DMS 273 (cell line): ENCODE results near the gene EIF5A2.
A peak's percentile ranks its signal among the peaks of the same experiment; 100 is the strongest.
"Not testable (repeated sequence)": the region's sequence is repeated elsewhere in the genome, so short reads cannot be mapped to it uniquely, and the experiment has no call there.

Source experiments
- DNase-seq: peaks from one replicate; lab custom pipeline; 2025; ENCODE audit not compliant: unreplicated experiment; lab: John Stamatoyannopoulos, UW

Gene EIF5A2

DNA sequence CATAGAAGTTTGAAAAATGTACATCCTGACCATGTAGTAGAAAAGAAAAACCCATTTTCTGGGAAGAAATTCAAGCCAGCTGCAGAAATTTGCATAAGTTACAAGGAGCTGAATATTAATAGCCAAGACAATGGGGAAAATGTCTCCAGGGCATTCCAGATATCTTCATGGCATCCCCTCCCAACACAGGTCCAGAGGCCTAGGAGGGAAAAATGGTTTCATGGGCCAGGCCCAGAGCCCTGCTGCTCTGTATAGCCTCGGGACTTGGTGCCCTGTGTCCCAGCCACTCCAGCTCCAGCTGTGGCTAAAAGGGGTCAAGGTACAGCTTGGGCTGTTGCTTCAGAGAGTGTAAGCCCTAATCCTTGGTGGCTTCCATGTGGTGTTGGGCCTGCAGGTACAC, 11.2 kb downstream of the EIF5A2 start:
- DNase-seq = not testable (repeated sequence)

DNA sequence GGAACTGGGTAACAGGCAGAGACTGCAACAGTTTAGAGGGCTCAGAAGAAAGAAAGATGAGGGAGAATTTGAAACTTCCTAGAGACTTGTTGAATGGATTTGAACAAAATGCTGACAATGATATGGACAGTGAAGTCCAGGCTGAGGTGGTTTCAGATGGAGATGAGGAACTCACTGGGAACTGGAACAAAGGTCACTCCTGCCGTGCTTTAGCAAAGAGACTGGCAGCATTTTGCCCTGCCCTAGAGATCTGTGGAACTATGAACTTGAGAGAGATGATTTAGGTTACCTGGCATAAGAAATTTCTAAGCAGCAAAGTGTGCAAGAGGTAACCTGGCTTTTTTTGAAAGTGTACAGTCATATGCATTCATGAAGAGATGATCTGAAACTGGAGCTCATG, 11.7 kb downstream of the EIF5A2 start:
- no peak for DNase-seq

DNA sequence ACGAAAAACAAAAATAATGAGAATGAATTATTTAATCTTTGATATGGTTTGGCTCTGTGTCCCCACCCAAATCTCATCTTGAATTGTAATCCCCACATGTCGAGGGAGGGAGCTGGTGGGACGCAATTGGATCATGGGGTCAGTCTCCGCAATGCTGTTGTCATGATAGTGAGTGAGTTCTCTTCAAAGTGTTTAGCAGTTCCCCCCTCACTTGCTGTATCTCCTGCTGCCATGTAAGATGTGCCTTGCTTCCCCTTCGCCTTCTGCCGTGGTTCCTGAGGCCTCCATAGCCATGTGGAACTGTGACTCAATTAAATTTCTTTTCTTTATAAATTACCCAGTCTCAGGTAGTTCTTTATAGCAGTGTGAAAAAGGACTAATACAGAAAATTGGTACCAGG, 12.1 kb downstream of the EIF5A2 start:
- DNase-seq = not testable (repeated sequence)

DNA sequence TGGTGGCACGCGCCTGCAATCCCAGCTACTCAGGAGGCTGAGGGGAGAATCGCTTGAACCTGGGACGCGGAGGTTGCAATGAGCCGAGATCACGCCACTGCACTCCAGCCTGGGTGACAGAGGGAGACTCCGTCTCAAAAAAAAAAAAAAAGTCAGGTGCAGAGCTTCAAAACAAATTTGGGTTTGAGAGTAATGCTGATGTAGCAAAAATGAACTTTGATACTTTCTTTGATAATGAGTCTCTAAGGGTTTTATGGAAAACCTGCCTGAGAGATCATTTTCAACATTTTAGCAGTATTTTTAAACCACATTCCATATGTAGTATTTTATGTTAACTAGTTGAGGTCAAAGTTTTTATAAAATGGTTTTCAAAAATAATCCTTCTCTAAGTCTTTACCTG, 14.5 kb downstream of the EIF5A2 start:
- no peak for DNase-seq

DNA sequence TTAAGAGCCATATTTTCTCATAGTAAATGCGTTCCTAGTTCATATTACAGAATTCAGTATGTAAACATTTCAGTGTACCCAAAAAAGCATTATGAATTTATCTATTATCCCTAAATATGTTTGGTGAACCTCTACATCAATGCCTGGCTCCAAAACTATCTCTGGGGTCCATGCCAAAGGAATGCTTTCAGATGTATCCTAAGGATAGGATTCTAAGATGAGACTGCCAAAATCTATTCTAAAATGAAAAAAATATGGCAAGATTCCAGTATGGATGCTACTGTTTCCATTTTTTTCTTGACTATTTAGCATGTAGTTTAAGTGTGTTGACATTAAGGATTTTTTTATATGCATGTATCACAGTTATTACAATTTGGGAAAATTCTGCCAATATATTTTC, 18.8 kb downstream of the EIF5A2 start:
- DNase-seq = no peak

DNA sequence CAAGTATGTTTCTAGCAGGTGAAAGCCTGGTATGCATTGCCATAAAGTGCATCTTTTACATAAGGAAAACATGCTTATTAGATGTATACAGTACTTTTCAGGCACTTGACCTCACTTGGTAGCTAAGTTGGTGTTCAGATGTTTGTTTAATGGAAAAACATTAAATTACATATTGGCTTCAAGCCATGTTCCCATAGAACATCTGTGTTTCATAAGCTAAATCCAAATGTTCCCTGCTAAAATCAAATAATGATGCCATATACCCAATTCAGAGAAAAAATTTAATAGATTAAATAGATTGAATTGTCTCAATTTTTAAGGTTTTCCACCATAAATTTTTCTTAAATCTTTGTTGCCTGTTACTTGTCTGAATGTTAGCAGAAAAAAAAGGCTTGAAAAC, 19.3 kb downstream of the EIF5A2 start:
- DNase-seq = peak; percentile 35

DNA sequence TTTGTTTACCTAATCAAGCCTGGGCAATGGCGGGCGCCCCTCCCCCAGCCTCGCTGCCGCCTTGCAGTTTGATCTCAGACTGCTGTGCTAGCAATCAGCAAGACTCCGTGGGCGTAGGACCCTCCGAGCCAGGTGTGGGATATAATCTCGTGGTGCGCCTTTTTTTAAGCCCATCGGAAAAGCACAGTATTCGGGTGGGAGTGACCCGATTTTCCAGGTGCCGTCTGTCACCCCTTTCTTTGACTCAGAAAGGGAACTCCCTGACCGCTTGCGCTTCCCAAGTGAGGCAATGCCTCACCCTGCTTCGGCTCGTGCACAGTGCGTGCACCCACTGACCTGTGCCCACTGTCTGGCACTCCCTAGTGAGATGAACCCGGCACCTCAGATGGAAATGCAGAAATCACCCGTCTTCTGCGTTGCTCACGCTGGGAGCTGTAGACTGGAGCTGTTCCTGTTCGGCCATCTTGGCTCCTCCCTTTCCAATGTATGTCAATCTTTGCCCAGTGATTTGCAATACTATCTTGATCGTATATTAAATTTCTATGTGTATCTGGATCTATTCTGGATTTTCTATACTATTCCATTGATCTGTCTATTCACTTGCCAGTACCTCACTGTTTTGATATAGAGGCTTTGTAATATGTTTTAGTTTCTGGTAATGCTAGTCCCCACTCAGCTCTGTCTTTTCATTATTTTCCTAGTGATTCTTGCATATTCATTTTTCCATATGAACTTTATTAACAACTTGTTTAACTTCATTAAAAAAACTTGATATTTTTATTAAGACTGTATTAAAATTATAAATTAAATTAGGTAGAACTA, 24.1 kb downstream of the EIF5A2 start:
- not testable (repeated sequence) for DNase-seq

DNA sequence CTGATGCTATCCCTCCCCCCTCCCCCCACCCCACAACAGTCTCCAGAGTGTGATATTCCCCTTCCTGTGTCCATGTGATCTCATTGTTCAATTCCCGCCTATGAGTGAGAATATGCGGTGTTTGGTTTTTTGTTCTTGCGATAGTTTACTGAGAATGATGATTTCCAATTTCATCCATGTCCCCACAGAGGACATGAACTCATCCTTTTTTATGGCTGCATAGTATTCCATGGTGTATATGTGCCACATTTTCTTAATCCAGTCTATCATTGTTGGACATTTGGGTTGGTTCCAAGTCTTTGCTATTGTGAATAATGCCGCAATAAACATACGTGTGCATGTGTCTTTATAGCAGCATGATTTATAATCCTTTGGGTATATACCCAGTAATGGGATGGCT, 29.7 kb downstream of the EIF5A2 start:
- DNase-seq = not testable (repeated sequence)

DNA sequence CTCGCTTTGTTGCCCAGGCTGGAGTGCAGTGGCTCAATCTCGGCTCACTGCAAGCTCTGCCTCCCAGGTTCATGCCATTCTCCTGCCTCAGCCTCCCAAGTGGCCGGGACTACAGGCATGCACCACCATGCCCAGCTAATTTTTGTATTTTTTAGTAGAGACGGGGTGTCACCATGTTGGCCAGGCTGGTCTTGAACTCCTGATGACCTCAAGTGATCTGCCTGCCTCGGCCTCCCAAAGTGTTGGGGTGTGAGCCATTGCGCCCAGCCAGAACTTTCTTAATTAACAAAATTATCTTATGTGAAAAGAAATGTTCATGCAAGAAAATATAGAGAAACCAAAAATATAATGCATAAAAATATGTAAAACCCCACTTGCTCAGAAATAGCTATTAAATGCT, 31.1 kb downstream of the EIF5A2 start:
- not testable (repeated sequence) for DNase-seq

DNA sequence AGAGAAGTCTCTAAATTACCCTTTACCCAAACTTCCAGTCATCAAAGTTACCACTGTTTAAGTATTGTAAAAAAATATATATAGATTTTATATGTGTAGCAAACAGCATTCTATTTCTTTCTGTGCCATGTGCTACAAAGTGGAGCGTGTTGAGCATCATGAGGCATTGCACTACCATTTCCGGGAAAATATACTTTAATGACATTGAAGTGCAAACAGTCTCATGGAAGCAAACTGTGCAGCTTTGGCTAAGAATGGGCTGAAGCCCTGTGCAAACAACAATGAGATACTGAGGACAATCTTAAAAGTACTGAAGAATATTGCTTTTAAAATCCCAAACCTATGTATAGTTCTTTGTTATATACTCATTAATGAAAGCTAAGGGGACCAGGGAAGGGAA, 31.9 kb downstream of the EIF5A2 start:
- no peak for DNase-seq

DNA sequence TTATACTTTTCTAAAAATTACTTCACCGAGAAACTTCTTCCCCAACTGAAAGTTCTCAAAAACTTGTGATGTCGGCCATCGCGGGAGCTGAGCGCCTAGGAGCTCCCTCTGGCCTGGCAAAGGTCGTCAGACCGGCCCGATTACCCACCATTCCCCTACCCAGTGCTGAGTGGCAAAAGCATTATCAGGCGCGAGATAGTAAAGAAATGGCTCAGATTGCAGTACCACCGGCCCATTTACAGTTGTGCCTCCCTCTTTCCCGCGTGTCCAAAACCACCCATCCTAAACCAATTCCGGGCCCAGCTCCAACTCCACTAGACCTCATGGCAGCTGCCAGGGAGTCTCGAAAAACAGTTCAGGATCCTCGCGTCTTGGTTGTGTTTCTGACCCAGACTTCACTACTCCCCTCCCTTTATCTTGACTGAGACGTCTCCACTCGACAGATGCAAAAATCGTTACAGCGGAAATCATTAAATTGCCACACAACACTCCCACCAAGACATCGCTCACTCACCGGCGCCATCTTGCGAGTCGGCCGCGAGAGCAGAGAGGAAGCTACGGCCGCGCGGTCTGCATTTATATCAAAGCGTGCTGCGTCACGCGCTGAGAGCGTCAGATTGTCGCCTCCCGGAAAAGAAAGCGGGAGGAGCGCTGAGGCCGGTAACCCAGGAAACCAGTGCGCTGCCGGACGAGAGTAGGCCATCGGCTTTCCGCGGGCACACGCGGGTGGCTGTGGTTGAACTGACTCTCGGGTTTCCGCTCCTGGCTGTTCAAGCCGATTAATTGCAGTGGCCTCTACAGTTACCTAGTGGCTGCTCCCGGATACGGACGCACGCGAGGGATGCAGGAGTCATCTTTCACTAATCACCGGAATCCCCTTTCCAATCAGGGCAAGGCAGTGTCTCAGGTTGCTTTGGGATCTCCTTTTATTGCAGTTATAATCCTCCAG, 38.5 kb downstream of the EIF5A2 start, which contains the start of gene RPL22L1:
TSS of gene RPL22L1 (minus strand) at position 551 of the 949 bp plus-strand sequence. CDS start at position 523, 28 bp downstream.
- no peak for DNase-seq

DNA sequence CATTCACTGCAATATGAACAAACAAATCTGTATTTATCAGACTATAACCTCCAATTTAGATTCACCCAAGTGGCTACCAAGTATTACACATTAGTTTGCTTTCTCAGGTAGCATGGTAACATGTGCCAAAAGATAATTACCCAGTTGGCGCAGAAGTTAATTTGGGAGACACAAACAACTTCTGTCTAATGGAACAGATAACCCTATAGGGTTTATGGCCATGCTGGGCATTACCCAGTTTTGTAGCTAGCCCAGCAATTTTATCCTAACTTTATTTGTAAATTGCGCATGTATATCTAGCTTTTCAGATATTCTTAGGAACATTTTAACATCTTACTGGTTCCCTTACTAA, 39.2 kb downstream of the EIF5A2 start:
- DNase-seq = no peak

DNA sequence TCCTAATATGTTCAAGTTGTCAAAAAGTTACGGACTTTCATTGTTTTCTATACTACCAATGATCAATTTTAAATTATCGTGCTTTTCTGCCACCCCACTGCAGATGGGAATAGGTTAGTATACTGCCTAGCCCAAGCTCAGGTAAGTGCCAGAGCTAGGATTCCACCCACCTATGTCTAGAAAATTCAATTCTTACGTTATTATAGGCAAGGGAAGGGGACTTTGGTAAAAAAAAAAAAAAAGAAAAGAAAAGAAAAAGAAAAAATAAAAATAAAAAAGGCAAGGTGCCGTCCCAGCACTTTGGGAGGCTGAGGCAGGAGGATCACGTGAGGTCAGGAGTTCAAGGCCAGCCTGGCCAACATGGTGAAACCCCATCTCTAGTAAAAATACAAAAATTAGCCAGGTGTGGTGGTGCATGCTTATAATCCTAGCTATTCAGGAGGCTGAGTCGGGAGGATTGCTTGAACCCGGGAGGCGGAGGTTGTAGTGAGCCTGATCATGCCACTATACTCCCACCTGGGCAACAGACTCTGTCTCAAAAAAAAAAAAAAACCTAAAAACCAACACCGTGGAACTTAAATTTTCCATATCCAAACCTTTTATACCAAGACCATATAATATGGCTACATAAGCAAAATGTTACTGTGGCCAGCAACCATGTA, 39.7 kb downstream of the EIF5A2 start:
- no peak for DNase-seq

DNA sequence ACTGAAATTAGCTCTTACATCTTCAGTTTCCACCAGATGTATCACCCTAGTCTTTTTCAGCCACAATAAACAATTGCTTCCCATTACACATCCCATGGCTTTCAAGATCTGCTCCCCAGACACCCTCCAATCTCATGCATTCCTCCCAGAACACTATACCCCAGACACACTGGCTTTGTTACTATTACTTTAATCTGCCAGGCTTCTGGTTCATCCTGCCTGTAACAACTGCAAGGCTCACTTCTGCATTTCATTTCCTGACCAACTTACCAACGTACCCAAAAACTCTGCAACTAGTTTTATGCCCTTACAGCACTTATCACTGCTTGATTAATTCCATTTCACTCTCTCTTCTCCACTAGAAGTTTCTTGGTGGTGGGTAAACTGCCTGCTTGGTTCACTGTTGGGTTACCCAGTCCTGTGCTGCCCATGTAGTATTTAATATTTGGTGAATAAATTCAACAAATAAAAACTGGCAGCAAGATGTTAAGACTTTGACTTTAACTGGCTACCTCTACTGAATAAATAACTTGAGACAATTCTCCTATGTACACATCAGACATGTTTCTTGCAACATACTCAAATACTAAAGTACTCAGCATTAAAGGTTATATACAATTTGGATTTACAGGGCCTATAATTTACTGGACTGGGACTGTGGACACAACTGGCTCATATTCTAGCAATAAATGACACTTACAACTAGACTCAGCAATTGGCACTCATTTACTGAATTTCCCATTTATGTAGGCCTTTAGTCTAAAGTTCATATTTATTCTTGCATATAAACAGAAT, 41.1 kb downstream of the EIF5A2 start:
- DNase-seq = no peak

DNA sequence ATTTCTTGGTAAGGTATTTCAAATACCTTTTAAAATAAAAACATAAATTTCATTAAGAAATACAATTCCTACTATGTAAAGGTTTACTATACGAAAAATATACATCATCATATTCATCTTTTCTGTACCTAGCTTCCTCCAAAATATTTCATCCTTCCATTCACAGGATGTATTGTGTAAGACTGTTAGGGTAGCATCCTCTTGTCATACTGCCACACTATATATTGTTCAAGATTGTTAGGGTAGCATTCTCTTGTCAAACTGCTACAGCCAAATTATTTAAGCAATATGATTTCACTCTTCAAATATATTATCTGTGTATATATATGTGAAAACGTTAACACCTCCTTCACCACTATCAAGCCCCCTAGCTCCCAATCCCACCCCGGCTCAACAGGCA, 41.9 kb downstream of the EIF5A2 start:
- no peak for DNase-seq

DNA sequence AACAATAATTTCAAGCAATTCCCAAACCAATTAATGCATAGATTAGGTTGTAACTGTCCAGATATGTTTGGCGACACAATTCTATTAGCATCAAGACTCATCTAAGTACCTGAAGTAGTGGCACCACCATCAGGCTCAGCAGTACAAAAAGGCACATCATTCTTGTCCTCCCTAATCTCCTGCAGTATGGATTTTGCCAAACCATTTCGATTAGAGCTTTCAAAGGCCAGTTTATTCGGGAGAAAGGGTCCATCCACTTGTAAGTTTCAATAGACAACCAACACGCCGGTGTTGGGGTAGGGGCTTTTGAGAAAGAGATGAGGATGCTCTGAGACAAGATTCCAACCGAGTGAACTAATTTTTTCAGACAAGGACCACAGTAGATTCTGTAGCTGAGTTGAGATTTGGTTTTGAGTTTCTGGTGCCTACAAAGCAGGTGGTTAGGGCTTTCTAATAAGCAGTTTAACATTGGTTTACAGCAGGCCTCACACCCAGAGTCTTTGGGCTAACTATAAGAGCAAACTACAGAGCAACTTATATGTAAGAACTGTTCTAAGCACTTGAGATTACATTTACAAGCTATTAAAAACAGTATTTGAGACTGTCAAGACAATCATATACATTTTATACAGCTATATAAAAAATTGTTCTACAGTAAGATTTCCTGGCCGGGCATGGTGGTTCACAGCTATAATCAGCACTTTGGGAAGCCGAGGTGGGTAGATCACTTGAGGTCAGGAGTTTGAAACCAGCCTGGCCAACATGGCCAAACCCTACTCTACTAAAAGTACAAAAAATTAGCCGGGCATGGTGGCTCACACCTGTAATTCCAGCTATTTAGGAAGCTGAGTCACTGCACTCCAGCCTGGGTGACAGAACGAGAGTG, 43.0 kb downstream of the EIF5A2 start:
- DNase-seq = no peak

DNA sequence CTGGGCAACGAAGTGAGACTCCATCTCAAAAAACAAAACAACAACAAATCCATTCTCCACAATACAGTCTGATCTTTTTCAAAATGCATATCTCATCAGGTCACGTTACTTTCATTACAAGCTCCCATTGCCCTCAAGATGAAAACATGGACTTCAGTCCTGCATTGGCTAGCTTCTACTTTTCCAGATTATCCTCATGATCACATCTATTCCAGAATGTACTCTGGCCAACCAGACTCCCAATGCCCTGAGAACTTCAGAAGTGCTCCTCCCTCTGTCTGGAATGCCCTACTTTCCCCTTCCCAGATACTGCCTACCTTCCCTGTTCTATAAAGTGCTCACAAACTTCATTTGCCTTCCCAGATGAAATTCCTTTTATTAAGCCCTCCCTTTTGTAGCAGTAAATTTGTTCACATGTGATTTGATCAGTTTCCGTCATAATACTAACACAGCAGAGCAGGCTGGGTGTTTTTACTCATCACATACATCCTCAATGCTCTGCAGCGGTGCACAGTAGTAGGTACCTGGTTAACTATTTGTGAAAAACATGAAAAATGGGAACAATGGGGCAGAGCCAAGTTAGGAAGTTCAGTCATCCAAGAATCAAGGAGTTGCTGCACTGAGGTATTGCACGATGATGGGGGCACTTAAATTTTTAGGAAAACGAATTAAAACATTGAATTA, 43.8 kb downstream of the EIF5A2 start:
- DNase-seq = no peak

DNA sequence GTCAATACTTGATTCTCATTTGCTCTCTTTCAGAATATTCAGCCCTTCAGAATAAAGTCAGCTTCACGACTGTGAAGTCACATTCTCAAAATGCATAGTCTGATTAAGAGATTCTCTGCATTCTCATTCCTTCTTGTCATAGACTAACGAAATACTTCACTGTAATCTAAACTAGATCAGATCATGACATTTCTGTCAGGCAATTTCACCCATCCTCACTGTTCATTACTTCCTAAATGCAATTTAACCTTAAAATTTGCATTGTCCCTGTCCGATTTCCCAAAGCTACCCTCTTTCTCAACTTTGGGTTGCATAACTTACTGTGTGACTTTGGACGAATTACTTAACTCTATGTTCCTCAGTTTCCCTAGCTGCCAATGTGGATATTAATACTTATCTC, 44.6 kb downstream of the EIF5A2 start:
- no peak for DNase-seq
